Measurements from ENCODE around the gene TWIST1. TPM values are rescaled to one million over a fixed set of nuclear protein-coding genes. Genes with fewer than 3 reads are reported as not detected.

TWIST1 gene
- total RNA-seq, 2 donors from 2014 or later = 0.77 TPM; not detected in 1

DNA sequence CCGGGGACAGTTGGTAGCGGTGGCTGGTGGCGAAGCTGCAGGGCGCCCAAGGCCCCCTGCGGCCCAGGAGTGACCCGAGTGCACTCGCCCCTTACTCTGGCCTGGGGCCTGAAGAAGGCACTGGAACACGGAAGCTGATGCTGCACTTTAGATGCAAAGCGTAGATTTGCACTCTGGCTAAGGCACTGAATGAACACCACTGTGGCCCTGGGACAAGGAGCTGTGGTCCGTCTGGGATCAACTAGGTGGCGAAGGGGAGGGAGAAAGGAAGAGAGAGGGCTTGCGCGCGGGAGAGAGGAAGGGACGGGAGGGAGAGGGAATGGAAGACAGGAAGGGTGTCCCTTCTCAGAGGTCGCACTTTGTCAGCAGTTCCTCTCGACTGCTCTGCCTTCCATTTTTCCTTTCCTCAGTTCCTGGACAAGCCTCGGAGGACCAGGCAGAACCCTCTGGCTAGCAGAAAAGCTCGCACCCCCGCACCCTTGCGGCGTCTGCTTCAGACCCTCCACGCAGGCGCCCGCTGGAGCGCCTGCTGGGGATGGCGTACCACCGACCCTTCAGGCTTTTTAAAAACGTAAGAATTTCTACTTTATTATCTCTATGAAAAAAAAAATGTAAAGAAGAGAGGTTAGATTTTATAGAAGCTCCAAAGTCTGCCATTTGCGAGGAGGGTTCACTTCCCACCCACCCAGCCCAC, 26.6 kb upstream of the TWIST1 start:
- Histone ChIP-seq H3K36me3 (no peaks in the 10 kb centered on the region), H3K9me3 (no peaks in the 10 kb centered on the region), H3K4me3 (no peak overlapping the region), H3K27me3 (peaks cover 13% of the 10 kb centered on the region), H3K27ac (no peak overlapping the region), H3K4me1 (no peaks in the 10 kb centered on the region), H3K9ac (ENCODE audit: low read depth in 2 of 2, low read length in 2 of 2) (no peak overlapping the region)
- TF ChIP-seq, protein P1, sequence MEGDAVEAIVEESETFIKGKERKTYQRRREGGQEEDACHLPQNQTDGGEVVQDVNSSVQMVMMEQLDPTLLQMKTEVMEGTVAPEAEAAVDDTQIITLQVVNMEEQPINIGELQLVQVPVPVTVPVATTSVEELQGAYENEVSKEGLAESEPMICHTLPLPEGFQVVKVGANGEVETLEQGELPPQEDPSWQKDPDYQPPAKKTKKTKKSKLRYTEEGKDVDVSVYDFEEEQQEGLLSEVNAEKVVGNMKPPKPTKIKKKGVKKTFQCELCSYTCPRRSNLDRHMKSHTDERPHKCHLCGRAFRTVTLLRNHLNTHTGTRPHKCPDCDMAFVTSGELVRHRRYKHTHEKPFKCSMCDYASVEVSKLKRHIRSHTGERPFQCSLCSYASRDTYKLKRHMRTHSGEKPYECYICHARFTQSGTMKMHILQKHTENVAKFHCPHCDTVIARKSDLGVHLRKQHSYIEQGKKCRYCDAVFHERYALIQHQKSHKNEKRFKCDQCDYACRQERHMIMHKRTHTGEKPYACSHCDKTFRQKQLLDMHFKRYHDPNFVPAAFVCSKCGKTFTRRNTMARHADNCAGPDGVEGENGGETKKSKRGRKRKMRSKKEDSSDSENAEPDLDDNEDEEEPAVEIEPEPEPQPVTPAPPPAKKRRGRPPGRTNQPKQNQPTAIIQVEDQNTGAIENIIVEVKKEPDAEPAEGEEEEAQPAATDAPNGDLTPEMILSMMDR (IDR thresholded peaks at IDR 0.05) = no peak
- no peak for DNase-seq
- intact Hi-C loops (cut with DNase I) = no loop called here

DNA sequence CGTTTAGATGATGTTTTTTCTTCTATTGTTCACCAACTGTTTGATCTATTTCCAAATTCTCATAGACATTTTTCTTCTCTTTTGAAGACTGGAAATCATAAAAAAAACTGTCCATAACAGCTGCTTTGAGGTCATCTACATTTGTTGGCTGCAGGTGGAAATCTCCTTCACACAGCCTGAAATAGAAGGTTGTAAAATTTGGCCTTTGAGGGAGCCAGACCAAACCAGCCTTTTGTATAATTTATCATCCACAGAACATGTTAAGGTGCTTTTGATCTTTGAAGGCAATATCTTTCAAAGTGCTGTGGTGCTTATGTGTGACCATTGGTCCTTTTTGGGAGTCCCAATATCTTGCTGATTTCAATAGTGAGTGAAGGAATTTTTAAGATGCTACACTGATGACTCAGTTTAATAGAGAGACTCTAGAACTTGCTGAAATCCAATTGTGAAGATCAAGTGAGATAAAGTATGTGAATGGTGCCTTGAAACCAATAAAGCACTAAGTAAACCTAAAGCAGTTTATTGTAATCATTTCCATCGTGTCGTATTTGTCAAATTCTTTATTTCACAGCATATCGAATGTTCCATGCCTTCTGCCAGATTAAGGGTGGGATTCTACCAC, 22.4 kb upstream of the TWIST1 start:
- Histone ChIP-seq H3K27me3 (peaks cover 5% of the 10 kb centered on the region), H3K4me3 (no peak overlapping the region), H3K4me1 (no peaks in the 10 kb centered on the region), H3K36me3 (no peaks in the 10 kb centered on the region), H3K27ac (no peak overlapping the region), H3K9me3 (no peaks in the 10 kb centered on the region), H3K9ac (ENCODE audit: low read depth in 2 of 2, low read length in 2 of 2) (no peak overlapping the region)
- intact Hi-C loops (cut with DNase I) = no loop called here
- TF ChIP-seq, protein P1 (IDR thresholded peaks at IDR 0.05) = no peak
- DNase-seq = no peak

DNA sequence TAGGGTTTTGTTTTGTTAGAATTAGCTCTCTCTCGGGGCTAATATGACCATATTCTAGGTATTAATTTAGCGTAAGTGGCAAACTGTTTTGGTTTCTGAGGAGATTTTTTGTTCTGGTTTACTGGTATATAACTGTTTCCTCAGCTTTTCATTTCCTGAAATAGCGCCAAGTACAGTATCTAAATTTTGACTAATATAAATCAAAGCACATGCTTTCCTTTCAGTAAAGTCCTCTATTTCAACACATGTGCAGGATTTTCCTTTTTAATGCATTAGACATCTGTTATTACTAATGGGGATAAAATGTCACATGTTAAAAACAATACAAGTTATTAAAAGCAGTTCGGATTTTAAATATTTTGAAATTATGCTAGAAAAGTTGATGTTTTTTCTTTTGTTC, 16.4 kb upstream of the TWIST1 start:
- Histone ChIP-seq H3K9me3 (no peaks in the 10 kb centered on the region), H3K4me1 (no peaks in the 10 kb centered on the region), H3K4me3 (no peak overlapping the region), H3K36me3 (no peaks in the 10 kb centered on the region), H3K27ac (no peak overlapping the region), H3K27me3 (no peaks in the 10 kb centered on the region), H3K9ac (ENCODE audit: low read depth in 2 of 2, low read length in 2 of 2) (no peak overlapping the region)
- DNase-seq = no peak
- TF ChIP-seq, protein P1 (IDR thresholded peaks at IDR 0.05) = no peak
- intact Hi-C loops (cut with DNase I) = no loop called here

DNA sequence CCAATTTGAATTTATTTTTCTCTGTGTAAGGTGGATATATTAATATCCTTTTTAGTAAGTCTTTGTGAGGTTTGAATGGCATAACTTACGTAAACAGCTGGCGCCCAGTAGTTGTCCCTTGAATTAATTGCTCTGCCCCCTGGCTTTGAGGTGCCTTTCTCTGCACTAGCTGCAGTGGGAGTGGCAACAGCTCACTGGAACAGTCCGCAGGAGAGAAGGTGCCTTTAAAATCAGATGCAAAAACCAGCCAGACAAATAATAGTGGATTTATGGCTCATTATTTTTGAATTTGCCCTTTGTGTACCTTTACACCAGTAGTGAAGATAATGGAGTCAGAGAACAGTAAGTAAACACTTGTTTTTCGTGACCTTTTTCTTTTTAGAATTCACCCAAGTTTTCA, 16.0 kb upstream of the TWIST1 start:
- H3K4me1 ChIP-seq = no peaks in the 10 kb centered on the region
- intact Hi-C loops (cut with DNase I) = no loop called here
- no peaks in the 10 kb centered on the region for H3K36me3 ChIP-seq
- H3K9me3 ChIP-seq = no peaks in the 10 kb centered on the region
- H3K4me3 ChIP-seq = no peak overlapping the region
- H3K9ac ChIP-seq (ENCODE audit: low read depth in 2 of 2, low read length in 2 of 2) = no peak overlapping the region
- no peak for DNase-seq
- TF ChIP-seq, protein P1 (IDR thresholded peaks at IDR 0.05) = no peak
- no peaks in the 10 kb centered on the region for H3K27me3 ChIP-seq
- no peak overlapping the region for H3K27ac ChIP-seq

DNA sequence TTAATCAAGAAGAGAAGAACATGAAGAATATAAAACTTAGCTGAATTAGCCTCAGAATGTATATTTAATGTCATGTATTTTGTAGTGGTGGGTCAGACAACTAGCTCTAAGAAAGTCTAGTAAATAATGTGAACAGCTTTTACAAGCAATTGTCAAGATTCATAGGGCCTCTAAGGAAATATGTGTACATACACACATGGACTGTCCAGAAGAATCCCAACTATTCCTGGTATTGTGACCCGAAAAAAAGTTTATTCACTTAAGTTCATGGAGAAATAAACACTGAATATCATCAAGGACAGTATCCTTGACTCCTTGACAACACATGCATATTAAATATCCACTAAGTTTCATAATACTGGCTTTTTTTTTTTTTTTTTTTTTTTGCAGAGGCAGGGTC, 11.4 kb upstream of the TWIST1 start:
- H3K27me3 ChIP-seq = no peaks in the 10 kb centered on the region
- TF ChIP-seq, protein P1 (IDR thresholded peaks at IDR 0.05) = no peak
- H3K36me3 ChIP-seq = no peaks in the 10 kb centered on the region
- H3K9me3 ChIP-seq = no peaks in the 10 kb centered on the region
- H3K27ac ChIP-seq = no peak overlapping the region
- no peak overlapping the region for H3K4me3 ChIP-seq
- H3K9ac ChIP-seq (ENCODE audit: low read depth in 2 of 2, low read length in 2 of 2) = no peak overlapping the region
- DNase-seq = no peak
- intact Hi-C loops (cut with DNase I) = no loop called here
- H3K4me1 ChIP-seq = no peaks in the 10 kb centered on the region

Measured in colonic mucosa (tissue), 4 donors.